GM12872 (cell line): ENCODE results near the gene PKP2.

ENCODE experiments used
- CTCF ChIP-seq: IDR thresholded peaks from 3 replicates; pipeline ENCODE4 v1.5.1; 2011; ENCODE audit warnings: low read depth, mild to moderate bottlenecking, low read length, moderate library complexity; ENCODE audit not compliant: insufficient read depth

Gene PKP2

GRCh38 chr12:32885831-32886230 lies 10.7 kb downstream of the PKP2 start:
- no peak for TF ChIP-seq CTCF

DNA sequence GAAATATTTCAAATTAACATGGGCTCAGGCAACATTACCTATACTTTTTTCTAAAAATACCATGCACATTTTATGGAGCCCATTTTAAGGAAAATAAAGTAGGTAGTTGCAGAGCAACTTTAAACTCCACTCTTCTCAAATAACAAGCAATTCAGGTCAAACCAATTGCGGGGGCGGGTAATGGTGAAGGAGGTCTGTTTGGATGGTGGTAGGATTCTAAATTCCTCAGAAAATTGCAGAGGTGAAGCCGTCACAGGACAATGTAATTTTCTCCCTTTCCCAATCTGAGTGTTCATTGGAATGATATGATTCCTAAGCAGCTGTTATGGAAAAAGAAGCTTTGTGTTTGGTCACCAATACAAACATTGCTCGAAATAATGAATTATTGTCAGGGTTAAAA lies 11.6 kb downstream of the PKP2 start:
- TF ChIP-seq CTCF: no peak

DNA sequence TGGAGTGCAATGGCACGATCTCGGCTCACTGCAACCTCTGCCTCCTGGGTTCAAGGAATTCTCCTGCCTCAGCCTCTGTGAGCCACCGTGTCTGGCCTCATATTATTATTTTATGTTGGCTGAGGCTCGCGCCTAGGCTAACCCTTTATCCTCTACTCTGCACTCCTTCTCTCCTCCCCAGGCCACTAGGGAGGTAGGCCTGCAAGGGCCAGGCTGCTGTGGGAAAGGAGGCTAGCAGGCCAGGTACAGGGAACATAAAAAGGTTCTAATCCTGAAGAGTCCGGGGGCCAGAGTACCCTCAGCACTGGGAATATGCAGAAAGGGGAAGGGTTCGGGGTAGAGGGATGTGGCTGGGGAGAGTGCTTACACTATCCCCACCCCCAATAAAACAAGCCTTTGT lies 14.9 kb downstream of the PKP2 start:
- no peak for TF ChIP-seq CTCF

- TF ChIP-seq CTCF: no peak
Observed at GRCh38 chr12:32881107-32881506, 15.5 kb downstream of the PKP2 start.

GRCh38 chr12:32877601-32878459 lies 18.7 kb downstream of the PKP2 start:
- TF ChIP-seq CTCF: no peak

GRCh38 chr12:32876004-32876403 lies 20.6 kb downstream of the PKP2 start:
- TF ChIP-seq CTCF: no peak

DNA sequence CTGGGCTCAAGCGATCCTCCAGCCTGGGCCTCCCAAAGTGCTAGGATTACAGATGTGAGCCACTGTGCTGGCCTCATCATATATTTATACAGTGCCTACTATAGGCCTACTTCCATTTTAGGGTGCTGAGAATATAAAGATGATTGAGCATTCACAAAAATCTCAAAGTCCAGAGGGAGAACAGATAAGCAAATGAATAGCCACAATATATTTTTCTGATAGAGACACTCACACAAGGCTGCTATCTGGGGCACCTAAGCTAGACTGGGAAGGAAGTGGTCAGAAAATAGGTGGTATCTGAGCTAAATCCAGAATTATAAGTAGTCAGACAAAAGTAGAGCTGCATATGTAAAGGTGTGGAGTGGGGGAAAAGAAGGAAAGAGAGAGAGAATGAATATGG lies 21.6 kb downstream of the PKP2 start:
- TF ChIP-seq CTCF: no peak
